ENCODE measurements around the gene WBP11.

The WBP11 gene

DNA sequence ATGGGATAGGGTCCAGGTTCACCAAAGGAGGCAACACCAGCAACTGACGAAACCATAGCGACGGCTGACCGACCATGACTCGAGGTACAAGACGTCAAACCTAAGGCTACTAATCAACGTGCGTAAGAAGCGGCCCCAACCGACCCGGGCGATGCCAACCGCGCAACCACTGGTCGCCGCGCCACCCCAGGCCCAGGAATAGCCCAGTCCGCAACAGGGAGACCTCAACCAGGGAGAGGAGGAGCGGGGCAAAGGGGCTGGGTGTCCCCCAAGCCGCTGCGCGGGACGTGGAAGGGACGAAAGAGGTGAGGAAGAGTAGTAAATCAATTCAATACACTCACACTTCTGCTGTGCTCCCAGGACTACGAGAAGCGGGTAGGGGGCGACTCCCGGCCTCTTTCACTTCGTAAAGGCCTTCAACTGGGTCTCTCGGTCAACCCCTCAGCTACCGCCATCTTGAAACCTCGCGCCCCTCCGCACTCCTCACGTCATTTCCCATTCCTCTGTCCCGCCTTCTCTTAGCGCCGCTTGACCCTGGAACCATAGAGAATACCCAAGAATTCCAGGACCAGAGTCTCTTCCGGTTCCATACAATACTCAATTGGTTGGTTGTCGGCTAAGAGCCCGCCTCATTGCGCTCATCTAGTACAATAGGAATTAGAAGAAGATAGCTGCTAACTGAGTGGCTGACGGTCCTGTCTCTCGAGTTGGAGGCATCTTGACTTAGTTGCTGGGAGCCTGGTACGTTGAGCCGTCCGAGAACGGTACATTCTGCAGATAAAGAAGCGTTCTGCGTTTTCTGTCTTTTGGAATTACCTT is at the start of gene WBP11, which contains the start of gene C12orf60:
TSS of gene WBP11 (minus strand) at position 468 of the 819 bp plus-strand sequence. CDS start 2,095 bp downstream, outside the sequence.
TSS of gene C12orf60 (plus strand) at position 660 of the 819 bp plus-strand sequence. CDS start 19,266 bp downstream, outside the sequence.
- peak; percentile 88 for DNase-seq

DNA sequence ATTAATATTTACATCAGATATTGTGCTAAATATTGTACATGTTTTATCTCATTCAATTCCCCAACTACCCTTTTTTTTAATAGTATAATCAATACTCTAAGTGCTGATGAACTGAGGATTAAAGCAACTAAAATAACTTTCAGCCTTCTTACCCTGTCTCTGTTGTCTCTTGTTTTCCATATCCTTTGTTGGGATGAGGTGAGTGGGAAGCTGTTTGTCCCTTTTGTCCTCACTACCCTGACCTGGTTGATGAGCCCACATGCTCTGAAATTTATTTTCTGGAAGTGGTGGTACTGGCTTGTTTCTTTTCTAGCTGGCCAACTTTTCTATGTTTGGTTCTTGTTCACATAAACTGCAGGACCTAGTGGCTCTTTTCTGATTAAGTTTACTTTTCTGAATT is 49.6 kb upstream of the WBP11 start:
- DNase-seq, result no peak

DNA sequence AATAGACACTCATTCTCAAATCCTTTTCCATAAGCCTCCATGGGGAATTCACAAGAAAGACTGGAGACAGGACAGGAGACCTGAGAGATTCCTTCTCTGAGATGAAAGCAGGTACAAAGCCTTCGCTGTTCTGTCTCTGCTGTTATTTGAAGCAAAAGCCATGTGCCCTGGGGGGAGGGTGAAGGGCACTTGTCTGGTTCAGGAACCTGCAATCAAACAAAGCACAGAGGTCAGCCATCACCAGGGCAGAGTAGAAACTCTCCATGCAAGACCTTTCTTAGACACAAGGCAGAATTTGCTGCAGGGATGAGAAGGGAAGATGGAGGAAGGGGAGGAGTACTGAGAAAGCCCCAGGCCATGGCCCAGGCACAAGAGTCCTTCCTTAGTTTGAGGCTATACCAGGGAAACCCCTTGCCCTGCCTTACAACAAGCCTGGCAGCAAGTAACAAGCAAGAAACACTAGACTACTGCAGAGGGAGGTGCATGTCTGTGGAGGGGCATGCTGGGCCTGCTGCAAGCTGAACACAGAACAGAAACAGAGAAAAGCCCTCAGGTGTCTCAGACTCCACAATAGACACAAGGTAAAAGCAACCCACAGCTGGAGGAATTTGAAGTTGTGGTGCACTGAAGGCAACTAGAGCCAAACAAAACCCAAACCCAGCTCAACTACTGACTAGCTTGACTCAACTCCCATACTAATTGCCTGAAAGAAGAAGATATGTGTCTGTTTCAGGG is 47.8 kb upstream of the WBP11 start:
- DNase-seq, result no peak

DNA sequence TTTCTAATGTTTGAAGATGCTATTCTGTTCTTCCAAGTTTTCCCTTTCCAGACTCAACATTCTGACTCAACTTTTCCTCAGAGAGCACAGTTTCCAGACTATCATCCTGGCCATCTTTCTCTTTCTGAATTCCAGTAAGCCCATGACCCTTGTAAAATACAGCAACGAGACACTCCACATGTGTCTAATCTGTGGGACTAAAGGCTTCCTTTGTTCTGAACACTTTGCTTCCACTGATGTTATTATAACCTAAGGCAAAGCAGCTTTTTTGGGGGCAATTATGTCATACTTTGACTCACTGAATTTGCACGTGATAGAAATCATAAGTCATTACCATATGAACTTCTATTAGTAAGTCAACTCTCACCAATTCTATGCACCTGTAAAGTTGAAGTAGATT is 46.4 kb upstream of the WBP11 start:
- DNase-seq, result no peak

DNA sequence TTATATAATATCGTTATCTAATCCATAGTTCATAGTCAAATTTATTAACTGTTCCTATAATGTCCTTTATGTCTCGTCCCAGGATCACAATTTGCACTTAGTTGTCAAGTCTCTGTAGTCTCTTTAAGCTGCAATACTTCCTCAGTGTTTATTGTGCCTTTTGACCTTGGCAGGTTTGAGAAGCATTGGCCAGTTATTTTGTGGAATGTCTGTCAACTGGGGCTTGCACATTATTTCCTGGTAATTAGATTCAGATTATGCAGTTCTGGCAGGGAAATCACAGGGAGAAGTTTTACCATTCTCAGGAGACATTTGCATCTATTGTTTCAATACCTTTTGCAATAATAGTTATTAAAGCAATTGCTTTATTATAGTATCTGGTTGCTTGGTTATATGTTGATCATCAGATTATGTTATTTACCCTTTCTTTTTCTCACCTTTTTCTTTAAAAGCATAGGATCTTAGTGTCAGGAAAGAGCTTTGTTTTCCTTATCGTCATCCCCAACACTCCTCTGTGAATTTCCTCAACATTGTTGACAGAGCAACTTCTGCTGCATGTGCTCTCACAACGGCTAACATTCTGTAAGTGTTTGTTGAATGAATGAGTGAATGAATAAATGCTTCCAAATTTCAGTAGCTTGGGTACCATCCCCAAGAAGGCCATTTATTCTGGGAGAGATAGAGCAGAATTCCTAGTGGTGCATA is 43.8 kb upstream of the WBP11 start:
- no peak for DNase-seq

DNA sequence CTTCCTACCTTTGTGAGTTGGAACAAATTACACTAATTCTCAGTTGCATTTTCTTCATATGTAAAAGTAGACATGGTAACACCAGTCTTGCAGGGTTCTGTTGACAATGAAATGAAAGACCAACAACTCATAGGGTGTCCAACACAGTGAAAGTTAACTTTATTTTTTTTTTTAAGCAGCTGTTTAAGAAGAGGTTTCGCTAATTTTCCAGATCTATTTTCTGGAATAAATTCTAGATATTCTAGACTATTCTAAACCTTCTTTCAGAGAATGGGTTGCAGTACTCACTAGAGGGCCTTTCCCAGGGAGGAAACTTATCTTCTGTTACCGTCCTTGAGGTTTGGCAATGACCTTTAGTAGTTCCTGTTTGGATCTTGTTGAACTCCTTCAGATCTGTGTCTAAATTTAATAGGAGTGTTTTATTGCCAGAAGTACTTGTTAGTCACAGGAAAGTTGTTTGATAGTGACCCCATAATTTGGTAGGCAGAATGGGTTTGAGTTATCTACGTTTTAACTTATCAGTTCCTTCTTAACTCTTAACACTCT is 42.8 kb upstream of the WBP11 start:
- no peak for DNase-seq

DNA sequence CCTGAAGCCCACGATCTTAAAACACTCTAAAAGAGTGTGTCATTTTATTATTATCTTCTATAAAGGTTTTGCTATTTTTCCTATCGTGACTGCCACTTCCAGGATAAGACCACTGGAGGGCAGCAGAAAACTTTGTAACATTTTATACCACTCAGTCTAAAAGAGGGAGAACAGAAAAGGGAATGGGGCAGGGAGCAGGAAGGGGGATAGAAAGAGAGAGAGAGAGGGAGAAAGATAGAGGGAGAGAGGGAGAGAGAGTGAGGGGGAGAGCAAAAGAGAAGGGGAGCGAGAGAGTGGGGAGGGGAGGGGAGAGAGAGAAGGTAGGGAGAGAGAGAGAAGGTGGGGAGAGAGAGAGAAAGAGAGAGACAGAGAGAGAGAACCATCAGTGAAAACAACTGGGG is 42.1 kb upstream of the WBP11 start:
- DNase-seq, result no peak

DNA sequence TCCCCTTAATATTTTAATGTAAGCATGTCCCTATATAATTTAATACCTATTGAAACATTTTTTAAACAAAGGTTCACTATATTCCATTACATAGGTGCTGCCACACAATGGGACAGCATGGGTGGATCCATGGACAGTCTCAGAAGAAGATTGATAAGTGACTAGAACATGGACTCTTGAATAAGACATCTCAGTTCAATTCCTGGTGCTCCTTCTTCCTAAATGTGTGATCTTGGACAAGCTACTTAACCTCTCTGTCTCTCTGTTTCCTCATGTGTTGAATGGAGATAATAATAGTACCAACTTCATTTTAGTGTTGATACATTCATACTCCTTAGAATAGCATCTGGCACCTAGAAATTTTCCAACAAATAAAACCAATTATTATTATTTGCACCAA is 41.1 kb upstream of the WBP11 start:
- no peak for DNase-seq

DNA sequence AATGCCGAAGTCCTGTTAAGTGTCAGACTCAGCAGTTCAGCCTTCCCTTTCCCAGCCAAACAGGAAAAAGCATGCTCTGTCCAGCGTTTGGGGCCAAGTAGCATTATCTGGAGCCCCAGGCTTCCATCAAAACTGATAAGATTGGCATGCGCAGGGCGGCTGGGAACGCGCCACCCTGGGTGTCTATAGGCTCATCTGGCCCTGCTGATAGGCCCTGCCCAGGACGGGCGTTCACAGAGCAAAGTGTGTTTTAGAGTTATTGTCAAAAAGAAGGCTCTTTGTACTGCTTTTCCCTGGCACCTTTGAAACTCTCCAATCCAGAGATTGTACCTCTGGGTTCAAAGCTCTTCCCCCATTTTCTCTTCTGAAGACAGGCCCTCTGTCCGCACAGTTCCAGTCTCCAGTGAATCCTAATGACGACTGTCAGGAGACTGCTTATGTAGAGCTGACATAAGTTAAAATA is 40.2 kb upstream of the WBP11 start, which contains the start of gene ART4:
TSS of gene ART4 (minus strand) at position 102 of the 463 bp plus-strand sequence. CDS start 413 bp downstream, outside the sequence.
- DNase-seq, result no peak

DNA sequence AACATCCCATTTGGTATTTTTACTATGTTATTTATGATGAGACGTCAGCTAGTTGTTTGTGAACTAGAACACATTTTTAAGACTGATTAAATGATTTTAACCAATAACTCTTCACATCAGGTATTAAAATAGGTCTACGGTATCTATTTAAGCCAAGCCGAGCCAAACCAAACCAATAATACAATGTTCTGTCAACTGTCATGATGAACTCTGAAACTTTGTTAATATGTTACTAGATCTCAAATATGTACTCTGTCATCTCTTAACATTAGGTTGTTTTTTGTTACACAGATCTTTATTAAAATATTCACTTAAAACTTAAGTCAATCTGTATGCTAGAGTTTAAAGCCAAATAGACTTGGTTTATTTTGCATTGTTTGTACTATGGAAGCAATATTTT is 39.0 kb upstream of the WBP11 start:
- DNase-seq, result no peak

DNA sequence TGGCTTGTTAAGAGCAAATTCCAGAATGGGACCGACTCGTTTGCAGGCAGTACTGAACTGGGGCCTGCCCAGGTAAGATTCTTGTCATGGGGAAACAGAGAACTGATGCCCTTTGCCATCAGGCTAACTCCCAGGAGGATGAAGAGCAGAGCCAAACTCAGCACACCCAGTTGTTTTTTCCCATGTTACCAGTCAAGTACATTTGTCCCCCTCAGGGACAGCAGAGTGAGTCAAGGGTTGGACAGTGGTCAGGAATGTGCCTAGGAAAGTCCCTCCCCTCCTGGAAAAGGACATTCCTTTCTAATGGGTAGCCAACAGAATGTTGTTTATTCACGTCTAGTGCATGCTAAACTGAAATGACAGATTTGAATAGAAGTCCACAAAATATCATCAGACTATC is 38.5 kb upstream of the WBP11 start:
- DNase-seq, result no peak

DNA sequence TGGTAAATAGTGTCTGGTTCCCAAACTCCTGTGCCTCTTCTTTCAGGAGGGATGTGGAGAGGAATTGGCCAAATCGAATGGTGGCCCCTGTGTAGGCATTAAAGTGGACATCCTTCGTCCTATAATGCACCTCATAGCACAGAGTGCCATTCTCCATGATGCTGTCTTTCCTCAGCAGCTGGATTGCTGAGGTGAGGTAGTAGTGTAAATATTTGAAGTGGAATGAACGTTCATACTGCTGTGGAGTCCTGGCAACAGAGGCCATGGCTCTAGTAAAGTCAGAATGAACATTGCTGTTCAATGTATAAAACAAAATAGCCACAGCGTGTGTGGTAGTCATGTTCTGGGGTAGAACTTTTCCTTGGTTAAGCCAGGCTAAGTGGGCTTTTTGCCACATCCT is 37.3 kb upstream of the WBP11 start:
- DNase-seq, result no peak

DNA sequence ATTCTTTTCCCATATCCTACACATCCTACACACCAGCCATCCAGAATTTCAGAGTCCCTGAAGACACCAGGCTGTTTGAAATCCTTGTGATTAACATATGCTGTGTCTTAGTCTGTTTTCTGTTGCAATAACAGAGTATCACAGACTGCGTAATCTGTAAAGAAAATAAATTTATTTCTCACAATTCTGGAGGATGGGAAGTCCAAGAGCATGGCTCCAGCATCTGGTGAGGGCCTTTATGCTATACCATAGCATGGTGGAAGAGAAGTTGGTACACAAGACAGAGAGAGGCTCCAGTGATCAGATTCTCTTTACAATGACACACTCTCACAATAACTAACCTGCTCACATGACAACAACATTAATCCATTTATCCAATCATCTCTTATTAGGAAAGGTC is 36.0 kb upstream of the WBP11 start:
- DNase-seq, result no peak

DNA sequence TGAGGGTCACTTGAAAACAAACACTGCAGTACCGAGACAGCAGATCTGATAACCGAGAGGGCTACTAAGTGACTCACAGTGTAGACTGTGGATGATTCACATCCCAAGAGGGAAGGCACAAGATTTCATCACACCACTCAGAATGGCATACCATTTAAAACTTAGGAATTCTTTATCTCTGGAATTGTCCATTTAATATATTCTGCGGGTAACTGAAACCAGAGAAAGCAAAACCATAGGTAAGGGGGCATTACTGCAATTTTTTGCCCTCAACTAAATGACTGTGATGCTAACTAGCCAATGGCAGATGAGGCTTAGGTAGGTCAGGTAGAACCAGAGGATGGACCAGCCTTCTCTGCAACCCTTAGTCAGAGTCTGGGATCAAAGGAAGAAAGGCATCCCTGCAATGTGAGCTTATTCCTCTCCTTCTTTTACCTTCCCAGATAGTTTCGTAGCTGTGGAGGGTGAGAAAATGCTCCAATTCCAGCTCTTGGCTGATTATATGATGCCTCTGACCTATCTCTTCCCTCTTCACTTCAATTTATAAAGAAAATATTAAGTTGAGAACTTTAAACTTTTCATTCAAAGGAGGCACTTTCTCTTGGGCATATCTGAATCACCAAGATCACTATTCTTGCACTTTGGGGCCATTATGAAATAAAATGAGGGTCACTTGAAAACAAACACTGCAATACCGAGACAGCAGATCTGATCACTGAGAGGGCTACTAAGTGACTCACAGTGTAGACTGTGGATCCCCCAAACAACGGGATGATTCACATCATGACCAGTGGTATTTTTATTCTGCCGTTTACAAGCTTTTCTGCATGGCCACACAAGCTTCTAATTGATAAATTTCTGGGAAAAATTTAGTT is 33.3 kb upstream of the WBP11 start:
- DNase-seq, result no peak

DNA sequence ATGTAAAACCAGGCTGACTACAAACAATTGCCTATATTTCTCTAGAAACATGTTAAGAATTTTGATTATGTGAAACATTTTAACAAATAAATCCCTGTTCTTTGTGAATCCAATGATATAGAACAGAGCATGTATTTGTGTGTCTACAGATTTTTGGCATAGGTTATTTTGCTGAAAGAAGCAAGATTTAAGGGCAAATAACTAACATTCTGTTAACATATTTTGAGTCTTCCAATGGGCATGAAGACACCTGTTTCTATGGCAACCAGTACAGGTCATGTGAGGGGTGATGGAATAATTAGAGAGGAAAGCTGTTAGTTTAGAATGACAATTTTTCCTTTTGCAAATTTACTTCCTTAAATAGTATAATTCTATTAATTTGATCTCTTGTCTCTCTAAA is 31.2 kb upstream of the WBP11 start:
- DNase-seq, result no peak

DNA sequence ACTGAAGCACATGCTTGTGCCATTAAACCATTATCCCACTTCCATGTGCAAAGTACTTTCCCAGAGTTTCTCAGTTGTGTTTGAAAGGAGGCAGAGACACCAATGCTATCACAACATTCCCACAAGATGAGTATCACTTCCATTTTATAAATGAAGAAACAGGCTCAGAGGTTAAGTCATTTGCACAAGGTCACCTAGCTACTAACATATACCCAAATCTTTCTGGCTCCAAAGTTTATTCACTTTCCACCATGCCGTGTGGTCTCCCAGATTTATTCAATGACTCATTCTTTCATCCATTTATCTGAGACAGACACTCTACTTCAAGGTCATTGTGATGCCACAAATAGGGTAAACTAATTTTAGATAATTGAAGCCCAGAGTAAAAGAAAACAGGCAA is 30.7 kb upstream of the WBP11 start:
- DNase-seq, result no peak

DNA sequence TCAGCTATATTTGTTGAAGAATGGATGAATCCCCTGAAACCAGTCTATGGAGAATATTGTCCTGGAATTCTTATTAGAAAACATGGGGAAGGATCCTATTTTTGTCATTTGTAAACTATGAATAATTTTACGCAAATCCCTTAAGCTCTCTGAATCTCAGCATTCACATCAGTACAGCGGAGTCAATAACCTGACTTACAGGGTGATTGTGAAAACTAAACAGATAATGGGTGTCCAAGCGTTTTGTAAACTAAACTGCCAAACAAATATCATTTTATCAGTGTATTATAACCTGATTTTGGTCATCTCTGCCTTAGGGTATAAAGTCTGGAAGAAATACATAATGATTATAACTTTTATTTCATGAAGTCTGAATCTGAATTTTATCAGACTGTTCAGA is 30.1 kb upstream of the WBP11 start:
- DNase-seq, result no peak

DNA sequence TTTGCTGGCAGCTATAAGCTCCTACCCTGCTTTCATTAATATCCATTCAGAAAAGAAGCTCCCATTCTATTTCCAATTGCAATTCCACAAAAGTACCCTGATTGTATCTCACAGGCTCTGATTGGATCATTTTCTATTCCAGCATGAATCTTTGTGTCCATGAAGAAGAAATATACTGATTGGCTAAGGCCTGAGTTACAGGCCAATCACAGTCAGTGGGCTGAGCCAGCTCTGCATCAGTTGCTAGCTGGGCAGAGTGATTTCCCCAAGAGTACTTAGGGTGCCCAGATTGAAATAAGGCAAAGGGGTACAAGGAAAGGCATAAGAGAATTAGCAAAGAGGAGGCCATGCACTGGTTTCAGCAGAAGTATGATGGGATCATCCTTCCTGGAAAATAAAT is 25.6 kb upstream of the WBP11 start:
- DNase-seq, result no peak

DNA sequence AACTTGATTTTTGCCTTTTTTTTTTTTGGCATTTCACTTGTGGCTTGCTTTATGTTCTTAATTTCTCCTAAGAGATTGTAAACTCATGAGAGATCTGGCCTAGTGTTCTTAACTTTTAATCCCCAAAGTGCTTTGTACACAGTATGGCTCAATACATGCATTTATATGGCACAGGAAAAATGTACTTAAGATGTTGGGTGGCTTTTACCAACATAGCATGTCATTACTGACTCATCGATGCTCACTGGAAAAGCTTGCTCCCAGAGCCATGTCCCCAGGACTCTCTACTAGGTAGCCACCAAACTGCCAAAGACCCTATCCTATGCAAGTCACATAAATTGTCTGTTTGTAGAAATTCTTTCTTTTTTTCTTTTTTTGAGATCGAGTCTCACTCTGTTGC is 23.8 kb upstream of the WBP11 start:
- DNase-seq, result no peak

DNA sequence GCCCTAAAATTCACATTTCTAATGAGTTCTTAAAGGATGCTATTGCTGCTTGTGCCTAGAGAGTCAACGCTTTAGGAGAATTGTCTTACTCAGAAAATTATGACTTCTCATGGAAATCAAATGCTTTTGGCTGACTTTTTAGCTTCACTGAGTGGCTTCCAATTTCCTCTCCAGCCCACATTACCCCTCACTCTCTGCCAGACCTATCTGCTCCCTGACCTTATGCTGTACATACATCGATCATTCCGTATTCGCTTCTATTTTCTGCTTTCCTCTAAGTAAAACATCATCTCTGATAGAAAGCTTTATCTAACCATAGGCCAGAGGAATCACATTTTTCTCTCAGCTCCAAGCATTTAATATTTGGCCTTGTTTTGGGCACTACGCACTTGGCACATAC is 23.2 kb upstream of the WBP11 start:
- DNase-seq, result no peak

DNA sequence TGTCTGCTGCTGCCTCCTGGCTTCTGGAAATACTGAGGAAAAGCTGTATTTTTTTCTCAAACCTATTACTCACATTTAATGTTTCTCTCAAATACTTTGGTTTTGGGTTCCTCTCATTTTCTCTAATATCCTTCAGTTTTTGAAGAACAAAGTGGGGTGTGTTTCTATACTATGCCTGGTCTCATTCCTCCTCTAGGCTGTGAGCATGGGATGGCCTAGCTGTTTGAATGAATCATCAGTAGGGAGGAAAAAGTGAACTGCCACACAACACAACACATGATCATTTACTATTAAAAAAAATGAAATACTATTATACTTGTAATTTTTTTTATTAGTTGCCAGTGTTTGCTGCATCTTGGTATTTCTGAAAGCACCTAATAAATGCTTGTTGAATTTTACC is 22.0 kb upstream of the WBP11 start:
- DNase-seq, result no peak

DNA sequence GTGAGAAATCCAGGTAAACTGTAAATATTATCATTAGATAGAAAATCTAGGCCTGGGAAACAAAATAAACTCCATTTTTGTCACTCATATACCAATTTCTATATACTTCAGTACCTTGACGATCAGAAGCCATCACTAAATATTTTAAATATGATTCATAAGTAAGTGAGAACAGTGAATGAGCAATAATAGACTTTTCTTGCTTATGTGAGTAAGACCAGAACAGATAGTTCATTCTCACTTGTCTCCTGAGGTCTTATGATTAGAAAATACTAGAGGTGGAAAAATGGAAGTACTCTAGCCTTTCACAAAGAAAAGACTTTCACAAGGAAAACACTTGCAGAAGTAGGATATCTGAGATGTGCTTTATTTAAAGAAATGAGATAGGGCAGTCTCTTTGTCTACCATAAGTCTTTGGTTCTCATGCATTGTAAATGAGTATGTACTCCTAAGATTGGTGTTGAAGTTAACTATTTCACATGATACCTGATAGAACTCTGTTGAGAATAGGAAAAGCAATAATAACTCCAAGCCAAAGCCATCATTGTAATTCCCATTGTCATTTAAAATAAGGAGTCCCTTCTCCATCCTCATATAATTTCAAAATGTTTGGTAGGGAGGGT is 20.8 kb upstream of the WBP11 start:
- DNase-seq, result no peak

All from SHP77 treated with DMSO at 0.1 percent for 48 hours (cell line).